KG1 (cell line): ENCODE data around the gene APLNR.

Experiments
- DNase-seq: peaks from one replicate; lab custom pipeline; 2025; lab: John Stamatoyannopoulos, UW

APLNR gene

GRCh38 chr11:57217053-57217452, 20.0 kb downstream of the APLNR start:
- DNase-seq, result no peak

GRCh38 chr11:57216463-57216862, 20.6 kb downstream of the APLNR start:
- DNase-seq, result no peak

GRCh38 chr11:57214494-57214893, 22.6 kb downstream of the APLNR start:
- no peak for DNase-seq

GRCh38 chr11:57214098-57214417, 23.0 kb downstream of the APLNR start:
- DNase-seq, result no peak

GRCh38 chr11:57213342-57214097, 23.5 kb downstream of the APLNR start:
- peak; percentile 40 for DNase-seq

GRCh38 chr11:57210781-57211180, 26.3 kb downstream of the APLNR start:
- DNase-seq, result no peak

GRCh38 chr11:57207168-57207567, 29.9 kb downstream of the APLNR start:
- DNase-seq, result no peak

GRCh38 chr11:57205041-57205641, 31.9 kb downstream of the APLNR start:
- no peak for DNase-seq

- DNase-seq, result no peak
Measured at GRCh38 chr11:57203882-57204480, 33.1 kb downstream of the APLNR start.

- no peak for DNase-seq
Measured at GRCh38 chr11:57203359-57203758, 33.7 kb downstream of the APLNR start.

GRCh38 chr11:57202281-57202680, 34.8 kb downstream of the APLNR start:
- no peak for DNase-seq

GRCh38 chr11:57200917-57201316, 36.1 kb downstream of the APLNR start:
- no peak for DNase-seq

GRCh38 chr11:57199330-57199729, 37.7 kb downstream of the APLNR start:
- DNase-seq, result no peak

- DNase-seq, result no peak
Measured at GRCh38 chr11:57197762-57198161, 39.3 kb downstream of the APLNR start.

- no peak for DNase-seq
Measured at GRCh38 chr11:57196596-57196995, 40.5 kb downstream of the APLNR start.

- no peak for DNase-seq
Measured at GRCh38 chr11:57192316-57192715, 44.7 kb downstream of the APLNR start.

GRCh38 chr11:57191311-57192219, 45.5 kb downstream of the APLNR start:
- DNase-seq, result no peak

- no peak for DNase-seq
Measured at GRCh38 chr11:57190548-57190947, 46.5 kb downstream of the APLNR start.
